Activated T-helper 1 cell treated with anti-CD3 and anti-CD28 coated beads, Interleukin-12 subunit alpha, Interleukin-12 subunit beta, Interleukin-2, Interleukin-4 antibody, amounts not matched to agents 30 ng/mL and 10 ng/mL and 1 ng/mL, durations not matched to agents 14 hours and 24 hours and 36 hours (primary cell): Measurements from ENCODE around the gene EVI2B. TPM values are rescaled to one million over a fixed set of nuclear protein-coding genes. Genes with fewer than 3 reads are reported as not detected.
"Not testable (repeated sequence)": the region's sequence is repeated elsewhere in the genome, so short reads cannot be mapped to it uniquely, and the experiment has no call there.

ENCODE experiments used
- DNase-seq: peaks from one replicate; pipeline ENCODE4 v3.0.0; 2021; ENCODE audit warnings: low spot score
- H3K27ac Mint-ChIP-seq: one replicate; pipeline ENCODE4 v1.8.0; 2021; ENCODE audit warnings: mild to moderate bottlenecking, mixed read lengths
- H3K27me3 Mint-ChIP-seq: one replicate; pipeline ENCODE4 v1.8.0; 2022; ENCODE audit warnings: mild to moderate bottlenecking, moderate library complexity, mixed read lengths; ENCODE audit not compliant: insufficient read depth
- H3K36me3 Mint-ChIP-seq: one replicate; pipeline ENCODE4 v1.8.0; 2021; ENCODE audit warnings: low read depth, mixed read lengths
- H3K4me1 Mint-ChIP-seq: one replicate; pipeline ENCODE4 v1.8.0; 2021; ENCODE audit warnings: low read depth, mixed read lengths
- H3K4me3 Mint-ChIP-seq: one replicate; pipeline ENCODE4 v1.8.0; 2021; ENCODE audit warnings: mild to moderate bottlenecking, moderate library complexity, mixed read lengths
- H3K9me3 Mint-ChIP-seq: one replicate; pipeline ENCODE4 v1.8.0; 2021; ENCODE audit warnings: mixed read lengths
- intact Hi-C: fragments of 100-400 bp; cut with micrococcal nuclease; formaldehyde crosslinking; loops from one replicate; pipeline ENCODE4 v1.15.1; 2024
- total RNA-seq: library from RNA; stranded (reverse); gene quantifications from 2 replicates; pipeline ENCODE4 v1.2.3, GENCODE V29; 2022

EVI2B gene
- total RNA-seq, 1 donor from 2014 or later, result 21.7 TPM

- no peaks in the 10 kb centered on the region for H3K4me1 Mint-ChIP-seq
- H3K27me3 Mint-ChIP-seq, result peaks cover 2% of the 10 kb centered on the region
- H3K9me3 Mint-ChIP-seq, result no peaks in the 10 kb centered on the region
Measured at GRCh38 chr17:31279401-31279800, 34.5 kb downstream of the EVI2B start.

GRCh38 chr17:31275116-31275515 lies 38.7 kb downstream of the EVI2B start:
- Mint-ChIP-seq H3K4me1 (no peaks in the 10 kb centered on the region), H3K27ac (no peak overlapping the region), H3K36me3 (peaks cover 13% of the 10 kb centered on the region), H3K4me3 (no peak overlapping the region), H3K9me3 (no peaks in the 10 kb centered on the region), H3K27me3 (no peaks in the 10 kb centered on the region)
- no peak for DNase-seq
- intact Hi-C loops, result no loop called here

More at GRCh38 chr17:31279401-31279800, 34.5 kb downstream of the EVI2B start:
- no peak overlapping the region for H3K4me3 Mint-ChIP-seq
- no peak for DNase-seq
- intact Hi-C loops, result no loop called here
- no peak overlapping the region for H3K27ac Mint-ChIP-seq
- H3K36me3 Mint-ChIP-seq, result peaks cover 18% of the 10 kb centered on the region

GRCh38 chr17:31274252-31274651 lies 39.6 kb downstream of the EVI2B start:
- Mint-ChIP-seq H3K27ac (no peak overlapping the region), H3K27me3 (no peaks in the 10 kb centered on the region), H3K9me3 (no peaks in the 10 kb centered on the region), H3K4me3 (no peak overlapping the region), H3K4me1 (no peaks in the 10 kb centered on the region), H3K36me3 (peaks cover 11% of the 10 kb centered on the region)
- no peak for DNase-seq
- intact Hi-C loops, result no loop called here

GRCh38 chr17:31273516-31273915 lies 40.3 kb downstream of the EVI2B start:
- Mint-ChIP-seq H3K9me3 (no peaks in the 10 kb centered on the region), H3K27ac (no peak overlapping the region), H3K4me1 (no peaks in the 10 kb centered on the region), H3K4me3 (no peak overlapping the region), H3K36me3 (peaks cover 15% of the 10 kb centered on the region), H3K27me3 (no peaks in the 10 kb centered on the region)
- intact Hi-C loops, result no loop called here
- no peak for DNase-seq

- no peaks in the 10 kb centered on the region for H3K9me3 Mint-ChIP-seq
Measured at GRCh38 chr17:31272803-31273202, 41.1 kb downstream of the EVI2B start.

GRCh38 chr17:31272236-31272635 lies 41.6 kb downstream of the EVI2B start:
- H3K4me1 Mint-ChIP-seq, result no peaks in the 10 kb centered on the region
- no peaks in the 10 kb centered on the region for H3K9me3 Mint-ChIP-seq
- H3K27me3 Mint-ChIP-seq, result no peaks in the 10 kb centered on the region
- DNase-seq, result no peak
- intact Hi-C loops, result no loop called here
- H3K36me3 Mint-ChIP-seq, result peaks cover 20% of the 10 kb centered on the region
- no peak overlapping the region for H3K27ac Mint-ChIP-seq
- no peak overlapping the region for H3K4me3 Mint-ChIP-seq

More at GRCh38 chr17:31272803-31273202, 41.1 kb downstream of the EVI2B start:
- DNase-seq, result no peak
- H3K4me1 Mint-ChIP-seq, result no peaks in the 10 kb centered on the region
- no peaks in the 10 kb centered on the region for H3K27me3 Mint-ChIP-seq
- H3K27ac Mint-ChIP-seq, result no peak overlapping the region
- peaks cover 17% of the 10 kb centered on the region for H3K36me3 Mint-ChIP-seq
- intact Hi-C loops, result no loop called here
- no peak overlapping the region for H3K4me3 Mint-ChIP-seq

GRCh38 chr17:31269578-31269983 lies 44.3 kb downstream of the EVI2B start:
- no peaks in the 10 kb centered on the region for H3K4me1 Mint-ChIP-seq

GRCh38 chr17:31269036-31269577 lies 44.7 kb downstream of the EVI2B start:
- no peaks in the 10 kb centered on the region for H3K4me1 Mint-ChIP-seq
- H3K9me3 Mint-ChIP-seq, result no peaks in the 10 kb centered on the region
- peaks cover 12% of the 10 kb centered on the region for H3K36me3 Mint-ChIP-seq
- H3K27me3 Mint-ChIP-seq, result no peaks in the 10 kb centered on the region
- no peak for DNase-seq
- intact Hi-C loops, result no loop called here
- no peak overlapping the region for H3K4me3 Mint-ChIP-seq
- H3K27ac Mint-ChIP-seq, result no peak overlapping the region

More at GRCh38 chr17:31269578-31269983, 44.3 kb downstream of the EVI2B start:
- no peak for DNase-seq
- H3K36me3 Mint-ChIP-seq, result peaks cover 15% of the 10 kb centered on the region
- H3K27ac Mint-ChIP-seq, result no peak overlapping the region
- no peaks in the 10 kb centered on the region for H3K27me3 Mint-ChIP-seq
- intact Hi-C loops, result no loop called here
- H3K9me3 Mint-ChIP-seq, result no peaks in the 10 kb centered on the region
- no peak overlapping the region for H3K4me3 Mint-ChIP-seq

- no peaks in the 10 kb centered on the region for H3K9me3 Mint-ChIP-seq
- H3K4me3 Mint-ChIP-seq, result no peak overlapping the region
- no peaks in the 10 kb centered on the region for H3K4me1 Mint-ChIP-seq
- H3K27ac Mint-ChIP-seq, result no peak overlapping the region
- no peaks in the 10 kb centered on the region for H3K27me3 Mint-ChIP-seq
- intact Hi-C loops, result loop anchor here (1.0 kb wide), 1 partner anchor 107 kb away; no protein-coding TSS in a partner anchor
- DNase-seq, result no peak
- peaks cover 12% of the 10 kb centered on the region for H3K36me3 Mint-ChIP-seq
Measured at GRCh38 chr17:31266042-31266441, 47.8 kb downstream of the EVI2B start.

GRCh38 chr17:31262923-31263322 lies 50.9 kb downstream of the EVI2B start:
- DNase-seq, H3K27me3 Mint-ChIP-seq, H3K36me3 Mint-ChIP-seq, H3K4me3 Mint-ChIP-seq, H3K9me3 Mint-ChIP-seq, intact Hi-C loops, H3K4me1 Mint-ChIP-seq, H3K27ac Mint-ChIP-seq: not testable (repeated sequence)

GRCh38 chr17:31261601-31262000 lies 52.3 kb downstream of the EVI2B start:
- H3K27me3 Mint-ChIP-seq, result no peaks in the 10 kb centered on the region
- H3K4me1 Mint-ChIP-seq, result no peaks in the 10 kb centered on the region
- H3K9me3 Mint-ChIP-seq, result no peaks in the 10 kb centered on the region
- peaks cover 3% of the 10 kb centered on the region for H3K36me3 Mint-ChIP-seq
- DNase-seq, result no peak
- no peak overlapping the region for H3K27ac Mint-ChIP-seq
- intact Hi-C loops, result no loop called here
- no peak overlapping the region for H3K4me3 Mint-ChIP-seq

- Mint-ChIP-seq H3K36me3 (no peaks in the 10 kb centered on the region), H3K9me3 (no peaks in the 10 kb centered on the region), H3K4me3 (no peak overlapping the region), H3K4me1 (no peaks in the 10 kb centered on the region), H3K27me3 (no peaks in the 10 kb centered on the region), H3K27ac (no peak overlapping the region)
- no peak for DNase-seq
- intact Hi-C loops, result no loop called here
Measured at GRCh38 chr17:31260151-31260550, 53.7 kb downstream of the EVI2B start.

- H3K4me1 Mint-ChIP-seq, result no peaks in the 10 kb centered on the region
- no peak overlapping the region for H3K27ac Mint-ChIP-seq
- intact Hi-C loops, result no loop called here
- H3K9me3 Mint-ChIP-seq, result no peaks in the 10 kb centered on the region
- H3K4me3 Mint-ChIP-seq, result no peak overlapping the region
- no peak for DNase-seq
- H3K27me3 Mint-ChIP-seq, result no peaks in the 10 kb centered on the region
- no peaks in the 10 kb centered on the region for H3K36me3 Mint-ChIP-seq
Measured at GRCh38 chr17:31256936-31257335, 56.9 kb downstream of the EVI2B start.

- Mint-ChIP-seq H3K4me1 (no peaks in the 10 kb centered on the region), H3K9me3 (no peaks in the 10 kb centered on the region), H3K27me3 (no peaks in the 10 kb centered on the region), H3K4me3 (no peak overlapping the region), H3K36me3 (peaks cover under 1% of the 10 kb centered on the region), H3K27ac (no peak overlapping the region)
- intact Hi-C loops, result no loop called here
- DNase-seq, result no peak
Measured at GRCh38 chr17:31254654-31255053, 59.2 kb downstream of the EVI2B start.
